Activated CD8-positive, alpha-beta memory T cell treated with anti-CD3 and anti-CD28 coated beads for 48 hours (primary cell): ENCODE data around the gene ELOVL5.
"Not testable (repeated sequence)": the region's sequence is repeated elsewhere in the genome, so short reads cannot be mapped to it uniquely, and the experiment has no call there.

Source experiments
- DNase-seq, 3 experiments: peaks; one replicate each; pipeline ENCODE4 v3.0.0-alpha.2; 2020; ENCODE audit warnings: low read depth in 2 of 3, low spot score in 2 of 3

ELOVL5 gene

GRCh38 chr6:53306217-53306616 is 42.5 kb downstream of the ELOVL5 start:
- not testable (repeated sequence) for DNase-seq

- DNase-seq, result not testable (repeated sequence)
These were observed 43.2 kb downstream of the ELOVL5 start for GRCh38 chr6:53305506-53306005.

DNA sequence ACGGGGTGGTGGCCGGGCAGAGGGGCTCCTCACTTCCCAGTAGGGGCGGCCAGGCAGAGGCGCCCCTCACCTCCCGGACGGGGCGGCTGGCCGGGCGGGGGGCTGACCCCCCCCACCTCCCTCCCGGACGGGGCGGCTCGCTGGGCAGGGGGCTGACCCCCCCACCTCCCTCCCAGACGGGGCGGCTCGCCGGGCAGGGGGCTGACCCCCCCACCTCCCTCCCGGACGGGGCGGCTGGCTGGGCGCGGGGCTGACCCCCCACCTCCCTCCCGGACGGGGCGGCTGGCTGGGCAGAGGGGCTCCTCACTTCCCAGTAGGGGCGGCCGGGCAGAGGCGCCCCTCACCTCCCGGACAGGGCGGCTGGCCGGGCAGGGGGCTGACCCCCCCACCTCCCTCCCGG is 43.8 kb downstream of the ELOVL5 start:
- not testable (repeated sequence) for DNase-seq

DNA sequence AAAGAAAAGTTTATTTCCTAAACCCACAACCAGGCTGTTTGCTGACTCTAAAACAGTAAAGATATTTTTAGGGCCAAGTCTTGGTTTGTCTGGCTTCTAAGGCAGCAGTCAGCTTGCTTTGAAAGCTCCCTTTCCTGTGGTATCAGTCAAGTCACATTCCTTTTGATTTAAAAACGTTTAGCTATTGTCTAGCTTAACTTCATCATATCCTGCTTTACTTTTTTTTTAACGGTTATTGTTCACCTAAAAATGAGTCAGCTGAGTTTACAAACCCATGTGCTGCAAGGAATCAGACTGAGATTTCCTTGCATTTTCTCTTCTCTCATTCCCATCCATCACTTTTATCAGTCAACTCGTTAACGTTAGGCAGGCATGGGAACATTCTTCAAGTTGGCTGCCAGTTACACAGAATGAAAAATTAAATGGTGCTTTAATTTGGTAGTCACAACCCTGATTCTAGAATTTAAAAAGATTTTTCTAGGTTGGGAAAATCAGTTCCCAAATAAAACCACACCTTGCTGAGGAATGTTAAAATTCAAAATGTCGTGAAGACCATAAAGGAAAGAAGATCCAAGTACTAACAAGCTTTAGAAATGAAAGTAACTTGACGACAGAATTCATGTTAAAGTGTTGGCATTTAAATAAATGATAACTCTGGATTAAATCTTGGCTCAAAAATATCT is 45.9 kb downstream of the ELOVL5 start:
- no peak for DNase-seq

- DNase-seq, result no peak
These were observed 46.8 kb downstream of the ELOVL5 start for GRCh38 chr6:53301801-53302537.

DNA sequence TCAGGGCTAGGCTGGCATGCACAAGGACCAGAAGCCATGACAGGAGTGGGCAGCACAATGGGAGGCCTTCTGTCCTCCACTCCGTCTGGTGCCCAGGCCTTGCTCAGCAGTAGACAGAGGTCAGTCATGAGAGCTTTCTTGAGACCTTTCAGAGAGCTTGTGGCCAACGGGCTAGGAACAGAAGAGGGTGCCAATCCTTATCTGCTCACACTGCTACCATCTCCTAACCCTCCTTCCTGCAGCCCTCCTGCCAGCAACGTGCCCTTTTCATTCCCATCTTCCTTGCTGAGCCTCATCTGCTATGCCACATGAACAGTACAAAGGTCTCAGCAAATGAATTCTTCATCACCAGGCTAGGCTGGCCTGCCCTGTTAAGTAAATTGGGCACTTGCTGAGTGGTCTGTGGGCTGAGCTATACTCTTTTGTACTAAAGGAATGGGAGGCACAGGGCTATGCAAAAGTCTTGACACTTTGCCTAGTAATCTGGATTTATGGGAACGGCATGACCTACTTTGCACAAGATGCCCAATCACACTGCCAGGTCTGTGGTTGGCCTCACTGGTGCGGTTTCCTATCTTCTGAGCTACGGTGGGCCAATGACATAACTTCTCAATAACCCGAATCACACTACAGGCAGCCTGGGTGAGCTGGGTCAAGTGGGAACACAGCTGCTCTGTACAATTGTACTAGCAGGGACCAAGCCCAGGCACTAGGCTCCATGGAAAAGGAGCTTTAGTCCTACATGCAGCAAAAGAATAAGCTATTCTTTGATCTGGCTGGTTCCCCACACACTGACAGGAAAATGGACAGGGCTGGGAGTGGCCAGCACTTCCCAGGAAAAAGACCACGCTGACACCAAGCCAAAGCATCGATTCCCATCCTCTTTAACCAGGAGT is 47.8 kb downstream of the ELOVL5 start:
- DNase-seq, result no peak

DNA sequence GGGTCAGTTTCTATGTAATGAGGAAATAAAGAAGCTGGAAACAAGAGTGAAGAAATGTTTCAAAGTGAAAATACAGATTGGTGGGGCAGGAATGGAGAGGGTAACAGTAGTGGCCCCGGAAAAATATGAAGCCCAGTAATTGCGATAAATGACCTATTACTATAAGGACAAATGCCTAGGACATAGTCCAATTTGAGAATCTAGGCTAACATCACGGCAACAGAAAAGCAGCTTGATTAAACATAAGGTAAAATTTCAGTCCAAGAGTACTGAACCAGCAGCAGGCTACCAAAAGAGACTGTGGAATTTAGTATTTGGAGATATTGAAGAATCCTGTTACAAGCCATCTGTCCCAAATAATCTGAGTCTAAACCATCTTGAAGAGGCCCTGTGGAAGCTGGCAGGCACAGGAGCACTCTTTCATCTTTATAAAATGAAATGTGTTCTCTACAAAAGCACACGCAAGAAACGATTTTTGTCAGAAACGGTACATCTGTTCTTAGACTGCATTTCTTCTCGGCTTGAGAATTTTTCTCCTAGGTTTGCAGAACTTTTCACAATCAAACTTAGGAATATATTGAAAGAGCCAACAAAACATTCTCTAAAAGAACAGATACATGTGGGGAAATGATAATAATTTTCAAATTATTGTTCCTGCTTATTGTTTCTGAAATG is 49.3 kb downstream of the ELOVL5 start:
- no peak for DNase-seq

DNA sequence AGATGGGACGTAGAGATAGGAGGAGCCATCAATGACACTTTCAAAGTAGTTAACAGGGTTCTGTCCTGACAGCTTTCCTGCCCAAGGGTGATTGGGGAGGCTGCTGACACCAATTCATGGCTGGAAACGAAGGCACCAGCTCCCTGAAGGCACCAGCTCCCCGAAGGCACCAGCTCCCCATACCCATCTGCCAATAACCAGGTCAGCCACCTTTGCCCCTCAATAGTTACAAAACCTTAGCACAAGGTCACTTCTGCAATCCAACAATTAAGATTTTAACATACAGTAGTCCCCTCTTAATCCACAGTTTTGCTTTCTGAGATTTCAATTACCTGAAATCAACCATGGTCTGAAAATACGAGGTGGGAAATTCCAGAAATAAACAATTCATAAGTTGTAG is 51.7 kb downstream of the ELOVL5 start:
- DNase-seq, result no peak

DNA sequence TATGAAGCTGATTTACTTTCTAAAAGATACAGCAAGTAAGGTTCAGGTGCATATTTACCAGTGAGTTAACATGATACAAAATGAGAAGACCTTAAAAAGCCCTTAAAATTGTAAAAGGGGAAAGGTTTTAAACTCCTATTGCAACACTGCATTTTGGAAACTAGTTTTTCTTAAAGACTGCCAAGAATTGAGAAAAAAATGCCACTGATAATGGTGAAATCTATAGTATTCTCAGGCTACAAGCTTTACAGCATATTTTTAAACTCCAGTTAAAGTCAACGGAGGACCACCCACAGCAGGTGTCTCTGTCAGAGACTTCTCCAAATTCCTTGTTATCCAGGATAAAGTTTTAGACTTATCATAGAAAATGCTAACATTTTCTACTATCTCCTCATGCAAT is 53.6 kb downstream of the ELOVL5 start:
- DNase-seq, result no peak

DNA sequence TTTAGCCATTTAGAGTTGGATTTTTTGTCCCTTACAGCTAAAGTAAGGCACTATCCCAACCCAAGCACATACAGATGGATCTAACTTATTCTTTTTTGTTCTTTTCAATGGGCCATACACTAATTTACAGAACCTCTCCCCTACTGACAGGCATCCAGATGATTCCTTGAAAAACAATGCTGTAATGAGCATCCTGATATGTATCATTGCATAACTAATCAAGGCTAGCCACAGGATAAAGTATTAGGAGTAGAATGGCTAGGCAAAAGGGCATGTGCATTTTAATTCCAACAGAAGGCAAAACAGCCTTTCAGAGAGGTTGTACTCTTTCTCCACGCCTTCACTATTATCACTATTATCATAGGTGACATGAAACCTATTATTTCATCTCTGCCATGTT is 54.1 kb downstream of the ELOVL5 start:
- DNase-seq, result no peak

DNA sequence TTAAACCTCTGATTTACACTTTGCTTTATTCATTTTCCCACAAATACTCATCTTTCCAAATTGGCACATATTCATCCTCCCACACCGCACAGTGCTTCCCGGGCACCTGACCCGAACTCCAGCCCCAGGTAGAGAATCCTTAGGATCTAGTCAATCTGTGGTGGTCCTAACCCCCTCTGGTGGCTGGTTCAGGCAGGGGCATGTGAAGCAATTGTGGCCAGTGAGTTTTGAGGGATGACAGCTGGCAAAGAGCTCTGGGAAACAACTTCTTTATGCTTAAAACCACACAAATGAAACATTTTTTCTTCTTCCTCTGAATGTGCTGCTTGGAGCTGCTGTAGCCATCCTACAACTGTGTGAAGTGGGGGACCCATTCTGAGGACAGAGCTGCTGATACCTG is 54.7 kb downstream of the ELOVL5 start:
- no peak for DNase-seq

DNA sequence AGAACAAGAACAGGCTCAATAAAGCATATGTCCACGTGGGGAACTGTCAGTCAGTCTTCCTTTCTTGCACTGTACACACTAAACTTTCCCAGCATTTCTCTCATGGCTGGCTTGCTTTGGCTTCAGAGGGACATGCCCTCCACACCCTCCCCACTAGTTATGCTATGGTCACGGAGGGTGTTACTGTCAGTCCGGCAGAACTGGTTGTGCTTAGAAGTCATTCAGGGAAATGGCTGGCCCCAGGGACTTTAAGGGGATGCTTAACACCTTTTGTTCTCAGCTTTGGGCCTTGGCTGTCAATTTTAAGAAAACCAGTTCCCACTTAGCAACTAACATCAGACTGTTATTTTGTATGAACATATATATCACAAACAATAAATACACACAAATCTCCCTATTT is 55.1 kb downstream of the ELOVL5 start:
- no peak for DNase-seq

- no peak for DNase-seq
These were observed 57.9 kb downstream of the ELOVL5 start for GRCh38 chr6:53290537-53291510.

DNA sequence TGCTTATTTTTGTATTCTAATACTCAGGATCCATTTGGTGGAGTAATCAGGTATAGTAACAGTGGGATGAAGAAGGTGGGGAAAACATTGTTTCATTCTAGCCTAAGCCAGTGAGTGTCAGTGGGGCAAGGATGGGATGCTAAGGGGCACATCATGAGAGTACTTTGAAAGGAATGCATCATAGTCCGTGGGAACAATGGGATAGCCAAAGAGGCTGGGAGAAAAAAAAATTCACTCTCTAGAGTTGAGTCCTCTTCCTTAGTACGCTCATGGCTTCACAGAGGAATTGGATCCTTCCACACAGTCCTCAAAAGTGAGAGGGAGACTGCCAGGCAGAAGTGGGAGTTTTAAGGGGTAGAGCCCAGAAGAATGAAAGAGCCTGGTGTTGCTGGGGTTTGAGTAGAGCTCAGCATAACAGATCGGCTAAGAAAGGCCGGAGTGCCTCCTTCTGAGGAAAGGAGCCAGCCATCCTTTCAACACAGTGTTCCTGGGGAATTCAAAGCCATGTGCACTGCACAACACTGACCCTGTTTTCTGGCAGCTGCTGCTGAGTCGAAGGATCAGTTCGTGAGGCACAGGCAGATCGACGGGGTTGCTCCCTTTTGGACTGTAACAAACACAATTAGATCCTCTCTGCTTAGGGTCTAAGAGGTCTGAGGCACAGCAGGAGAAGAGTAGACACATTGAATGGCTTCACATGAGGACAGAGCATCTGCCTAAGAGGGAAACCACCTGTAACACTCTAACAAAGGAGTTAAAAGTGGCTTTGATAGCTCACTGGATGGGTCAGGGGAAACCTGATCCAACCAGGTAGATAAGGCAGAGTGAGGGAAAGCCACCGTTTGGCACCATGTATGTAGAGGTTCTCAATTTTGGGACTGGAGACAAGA is 61.2 kb downstream of the ELOVL5 start:
- no peak for DNase-seq

DNA sequence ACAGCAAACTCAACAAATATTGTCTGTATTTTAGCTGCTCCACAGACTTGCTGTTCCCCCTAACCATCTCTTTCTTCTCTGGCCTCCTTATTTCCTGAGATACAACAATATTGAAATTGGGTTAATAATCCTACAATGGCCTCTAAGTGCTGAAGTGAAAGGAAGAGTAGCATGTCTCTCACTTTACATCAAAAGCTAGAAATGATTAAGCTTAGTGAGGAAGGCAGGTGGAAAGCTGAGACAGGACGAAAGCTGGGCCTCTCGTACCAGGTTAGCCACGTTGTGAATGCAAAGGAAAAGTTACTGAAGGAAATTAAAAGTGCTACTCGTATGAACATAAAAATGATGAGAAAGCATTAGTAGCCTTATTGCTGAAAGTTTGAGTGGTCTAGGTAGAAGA is 63.8 kb downstream of the ELOVL5 start:
- no peak for DNase-seq

DNA sequence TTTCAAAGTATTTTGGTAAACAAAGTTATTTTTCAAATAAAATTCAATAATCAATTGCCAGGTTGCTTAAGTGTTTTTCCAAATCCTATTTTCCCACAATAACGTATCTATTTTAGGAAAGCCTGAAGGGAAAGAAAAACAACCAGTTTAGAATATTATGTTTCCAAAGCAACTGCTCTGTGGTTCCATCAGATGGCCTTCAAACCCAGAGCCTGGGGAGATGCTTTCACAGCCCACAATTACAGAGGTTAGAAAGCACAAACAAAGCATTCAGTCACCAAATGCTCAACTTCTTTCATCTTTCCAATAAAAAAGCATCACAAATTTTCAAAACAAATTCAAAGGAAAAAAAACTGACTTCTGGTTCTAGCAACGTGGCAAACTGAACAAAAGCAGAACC is 66.0 kb downstream of the ELOVL5 start:
- no peak for DNase-seq

DNA sequence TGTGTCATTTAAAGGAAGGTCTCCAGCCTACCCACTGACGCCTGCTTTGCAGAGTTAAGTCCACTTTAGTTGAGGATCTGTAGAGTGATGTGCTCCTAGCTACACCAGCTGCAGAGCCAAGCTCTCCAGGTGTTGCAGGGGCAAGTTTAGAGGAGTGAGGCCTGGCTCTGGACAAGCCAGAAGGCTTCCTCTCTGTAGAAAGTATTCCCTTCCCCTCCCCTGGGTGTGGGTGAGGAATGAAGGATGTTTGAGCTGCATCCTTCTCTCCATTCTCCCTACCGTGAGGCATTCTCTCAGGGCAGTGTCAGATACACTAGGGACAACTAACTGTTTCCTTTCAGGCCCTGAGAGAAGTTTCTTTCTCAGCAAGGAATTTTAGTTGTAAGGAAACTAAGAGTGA is 66.5 kb downstream of the ELOVL5 start:
- no peak for DNase-seq

DNA sequence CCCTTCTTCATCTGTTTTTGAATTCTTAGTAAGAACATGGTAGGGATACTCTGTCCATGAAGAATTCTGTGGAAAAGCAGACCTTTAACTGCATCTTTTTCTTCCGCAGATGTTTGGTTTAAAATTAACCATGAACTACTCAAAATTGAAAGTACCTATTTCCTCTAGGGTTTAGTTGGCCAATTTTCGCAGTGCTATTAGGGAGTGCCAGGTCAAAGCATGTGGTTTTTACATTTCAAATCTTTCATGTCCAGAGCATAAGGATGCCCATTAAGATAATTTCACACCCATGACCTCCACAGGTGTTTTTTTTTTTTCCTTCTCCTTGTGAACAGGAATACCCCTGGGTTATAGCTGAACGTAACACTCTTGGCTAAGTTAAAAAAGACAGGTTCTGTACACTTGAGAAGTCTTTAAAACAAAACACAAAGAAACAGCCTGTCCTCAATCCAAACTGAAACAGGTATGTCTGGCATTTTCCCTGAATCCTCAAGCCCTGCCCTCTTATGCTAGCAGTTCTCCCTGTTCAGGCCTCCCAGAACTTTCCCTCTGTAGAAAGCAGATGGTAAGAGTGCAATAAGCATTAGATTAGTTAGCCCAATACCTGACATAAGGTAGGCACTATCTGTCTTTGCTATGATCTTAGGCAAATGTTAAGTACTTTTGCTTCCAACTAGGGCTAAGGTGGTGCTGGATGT is 67.1 kb downstream of the ELOVL5 start:
- no peak for DNase-seq
